Measurements from ENCODE around the gene NTRK3. TPM values are rescaled to one million over a fixed set of nuclear protein-coding genes. Genes with fewer than 3 reads are reported as not detected.

Gene NTRK3
- total and polyA plus RNA-seq, 10 donors = 0.33 to 6.6 (median 2.1) TPM

DNA sequence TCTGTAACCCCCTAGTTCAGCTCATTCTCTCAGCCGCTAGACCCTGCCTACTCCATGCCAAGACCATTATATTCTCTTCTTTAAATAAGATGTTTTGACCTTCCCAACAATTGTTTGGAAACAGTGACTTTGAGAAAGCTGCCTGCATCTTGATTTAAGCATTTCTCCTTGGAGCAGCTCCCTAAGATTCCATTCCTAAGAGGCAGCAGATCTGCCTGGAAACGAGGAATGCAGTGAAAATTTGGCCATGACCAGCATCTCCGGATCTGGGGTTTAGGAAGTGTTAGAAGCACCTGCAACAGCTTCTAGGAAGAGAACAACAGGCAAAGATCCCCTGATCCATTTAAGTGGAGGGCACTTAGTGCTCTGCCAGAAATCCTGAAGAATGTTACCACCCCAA lies 235.7 kb downstream of the NTRK3 start:
- peaks cover 0 to 4% (median 0%) of the 10 kb centered on the region in 7 donors for H3K27me3 ChIP-seq (replicated peaks in 1 of 7)
- DNase-seq = no peak
- H3K27ac ChIP-seq = no peak overlapping the region
- no peaks in the 10 kb centered on the region for H3K36me3 ChIP-seq
- H3K9me3 ChIP-seq = no peaks in the 10 kb centered on the region
- intact Hi-C loops (cut with DNase I; ENCODE audit: low total_unique reads) = no loop called here
- H3K4me3 ChIP-seq = no peak overlapping the region
- WGBS, 5 donors = 67 to 88% (median 77%) methylated on average over 3 of the region's 3 CpGs
- no peaks in the 10 kb centered on the region for H3K4me1 ChIP-seq
- TF ChIP-seq, protein P1, sequence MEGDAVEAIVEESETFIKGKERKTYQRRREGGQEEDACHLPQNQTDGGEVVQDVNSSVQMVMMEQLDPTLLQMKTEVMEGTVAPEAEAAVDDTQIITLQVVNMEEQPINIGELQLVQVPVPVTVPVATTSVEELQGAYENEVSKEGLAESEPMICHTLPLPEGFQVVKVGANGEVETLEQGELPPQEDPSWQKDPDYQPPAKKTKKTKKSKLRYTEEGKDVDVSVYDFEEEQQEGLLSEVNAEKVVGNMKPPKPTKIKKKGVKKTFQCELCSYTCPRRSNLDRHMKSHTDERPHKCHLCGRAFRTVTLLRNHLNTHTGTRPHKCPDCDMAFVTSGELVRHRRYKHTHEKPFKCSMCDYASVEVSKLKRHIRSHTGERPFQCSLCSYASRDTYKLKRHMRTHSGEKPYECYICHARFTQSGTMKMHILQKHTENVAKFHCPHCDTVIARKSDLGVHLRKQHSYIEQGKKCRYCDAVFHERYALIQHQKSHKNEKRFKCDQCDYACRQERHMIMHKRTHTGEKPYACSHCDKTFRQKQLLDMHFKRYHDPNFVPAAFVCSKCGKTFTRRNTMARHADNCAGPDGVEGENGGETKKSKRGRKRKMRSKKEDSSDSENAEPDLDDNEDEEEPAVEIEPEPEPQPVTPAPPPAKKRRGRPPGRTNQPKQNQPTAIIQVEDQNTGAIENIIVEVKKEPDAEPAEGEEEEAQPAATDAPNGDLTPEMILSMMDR (IDR thresholded peaks at IDR 0.05 in 8 of 11, conservative IDR thresholded peaks at IDR 0.05 in 3 of 11) = no peak
- TF ChIP-seq POLR2A (IDR thresholded peaks at IDR 0.05) = no peak
- TF ChIP-seq POLR2AphosphoS5 (IDR thresholded peaks at IDR 0.05) = no peak

DNA sequence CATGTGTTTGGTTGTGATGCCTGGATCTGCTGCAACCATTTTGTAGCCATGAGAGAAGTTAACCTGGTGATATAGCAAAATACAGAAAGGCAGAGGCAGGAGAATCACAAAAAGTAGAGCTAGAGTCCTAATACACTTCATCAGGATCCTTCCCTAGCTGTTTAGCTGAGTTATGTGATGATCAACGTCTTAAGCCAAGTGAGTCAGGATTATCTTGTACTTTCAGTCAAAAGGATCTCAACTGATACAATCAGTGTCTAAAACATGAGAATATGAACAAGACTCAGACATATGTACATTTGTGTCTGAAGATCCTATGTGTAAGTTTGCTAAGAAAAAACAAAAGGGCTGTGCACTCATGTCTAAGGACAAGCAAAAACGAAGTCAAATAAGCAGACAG lies 236.9 kb downstream of the NTRK3 start:
- no peak for TF ChIP-seq POLR2A (IDR thresholded peaks at IDR 0.05)
- TF ChIP-seq, protein P1 (IDR thresholded peaks at IDR 0.05 in 8 of 11, conservative IDR thresholded peaks at IDR 0.05 in 3 of 11) = no peak
- TF ChIP-seq POLR2AphosphoS5 (IDR thresholded peaks at IDR 0.05) = no peak
- no peak for DNase-seq
- H3K27me3 ChIP-seq (replicated peaks in 1 of 7) = peaks cover 0 to 4% (median 0%) of the 10 kb centered on the region in 7 donors
- H3K4me3 ChIP-seq = no peak overlapping the region
- no peaks in the 10 kb centered on the region for H3K36me3 ChIP-seq
- intact Hi-C loops (cut with DNase I; ENCODE audit: low total_unique reads) = no loop called here
- H3K4me1 ChIP-seq = no peaks in the 10 kb centered on the region
- no peak overlapping the region for H3K27ac ChIP-seq
- 62 to 81% (median 72%) methylated on average over 2 of the region's 2 CpGs for WGBS, 5 donors
- no peaks in the 10 kb centered on the region for H3K9me3 ChIP-seq

DNA sequence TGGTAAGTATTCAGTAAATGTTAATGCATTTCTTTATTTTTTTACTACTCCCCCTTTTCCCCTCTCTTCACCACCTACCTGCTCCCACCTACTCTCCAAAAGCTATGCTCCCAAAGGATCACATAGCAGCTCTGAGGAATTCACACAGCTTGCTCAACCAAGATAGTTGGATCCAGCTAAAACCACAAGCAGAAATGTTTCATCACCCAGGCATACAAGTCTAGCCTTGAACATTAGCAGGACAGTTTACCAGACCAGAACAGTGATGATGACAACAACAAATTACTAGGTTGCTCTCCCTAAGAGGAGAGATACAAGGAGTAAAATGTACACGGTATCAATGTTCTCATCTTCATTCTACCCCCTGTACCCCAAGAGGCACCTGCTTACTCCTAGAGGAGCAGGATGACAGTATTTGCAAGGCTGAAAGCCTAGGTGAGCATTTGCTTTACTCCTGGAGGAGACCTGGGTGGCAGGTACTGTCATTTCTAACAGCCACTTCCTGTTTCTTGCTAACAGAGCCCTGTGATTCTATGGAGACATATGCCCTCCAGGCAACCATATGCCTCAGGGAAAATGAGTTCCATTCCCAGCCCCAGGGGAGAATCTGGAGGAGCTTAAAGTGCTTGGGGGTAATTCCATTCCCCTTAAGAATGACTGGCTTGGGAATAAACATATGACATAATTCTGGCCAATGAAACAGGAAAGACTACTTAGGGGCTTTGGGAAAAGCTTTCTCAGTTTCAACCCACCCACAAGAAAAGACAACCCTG lies 237.5 kb downstream of the NTRK3 start:
- 69 to 96% (median 87%) methylated on average over 1 of the region's 1 CpG for WGBS, 5 donors
- Histone ChIP-seq H3K27ac (no peak overlapping the region), H3K9me3 (no peaks in the 10 kb centered on the region), H3K27me3 (replicated peaks in 1 of 7) (peaks cover 0 to 4% (median 0%) of the 10 kb centered on the region in 7 donors), H3K4me3 (no peak overlapping the region), H3K4me1 (no peaks in the 10 kb centered on the region), H3K36me3 (no peaks in the 10 kb centered on the region)
- TF ChIP-seq POLR2AphosphoS5 (IDR thresholded peaks at IDR 0.05) (no peak), POLR2A (IDR thresholded peaks at IDR 0.05) (no peak)
- TF ChIP-seq, protein P1 (IDR thresholded peaks at IDR 0.05 in 8 of 11, conservative IDR thresholded peaks at IDR 0.05 in 3 of 11) = no peak
- intact Hi-C loops (cut with DNase I; ENCODE audit: low total_unique reads) = no loop called here
- DNase-seq = no peak

DNA sequence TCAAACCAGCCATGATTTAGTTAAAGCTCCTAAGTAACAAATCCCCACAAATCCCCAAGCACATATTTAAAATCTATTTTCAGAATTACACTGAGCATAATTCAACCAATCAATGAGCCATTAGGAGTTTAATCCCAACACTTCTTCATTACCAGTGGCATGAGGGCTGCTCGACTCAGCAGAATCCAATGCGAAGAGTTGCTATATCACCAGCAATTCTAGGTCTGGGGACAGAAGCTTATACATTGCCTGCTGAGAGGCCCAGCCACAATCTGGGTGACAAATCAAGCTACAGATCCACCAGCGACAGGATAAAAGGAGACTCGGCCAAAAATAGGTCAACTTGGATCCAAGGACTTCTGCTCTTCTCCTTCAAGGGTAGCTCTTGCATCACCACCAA lies 238.8 kb downstream of the NTRK3 start:
- Histone ChIP-seq H3K27me3 (replicated peaks in 1 of 7) (peaks cover 0 to 4% (median 0%) of the 10 kb centered on the region in 7 donors), H3K4me1 (no peaks in the 10 kb centered on the region), H3K36me3 (no peaks in the 10 kb centered on the region), H3K27ac (no peak overlapping the region), H3K4me3 (no peak overlapping the region), H3K9me3 (no peaks in the 10 kb centered on the region)
- TF ChIP-seq POLR2A (IDR thresholded peaks at IDR 0.05) = no peak
- TF ChIP-seq, protein P1 (IDR thresholded peaks at IDR 0.05 in 8 of 11, conservative IDR thresholded peaks at IDR 0.05 in 3 of 11) = no peak
- TF ChIP-seq POLR2AphosphoS5 (IDR thresholded peaks at IDR 0.05) = no peak
- intact Hi-C loops (cut with DNase I; ENCODE audit: low total_unique reads) = no loop called here
- DNase-seq = no peak
- 88 to 94% (median 91%) methylated on average over 4 of the region's 4 CpGs; no CpG with 5 or more reads in 1 of the 5 donors for WGBS, 5 donors
